ENCODE measurements around the gene KCNMB4. TPM values are rescaled to one million over a fixed set of nuclear protein-coding genes. Genes with fewer than 3 reads are reported as not detected.

Gene KCNMB4
- total RNA-seq = 1 to 10 TPM; 2.8 to 3.2 TPM

- Histone ChIP-seq H3K4me3 (peak within 1 kb of the TSS; percentile 73 to 86), H3K36me3 (no peaks in the 10 kb centered on the region), H3K4me1 (peaks cover 0 to 9% of the 10 kb centered on the region in 2 donors), H3K9me3 (no peaks in the 10 kb centered on the region), H3K27ac (peak within 1 kb of the TSS; percentile 50 to 66), H3K27me3 (no peaks in the 10 kb centered on the region)
- DNase-seq (ENCODE audit: low spot score) = no peak
- no peak for TF ChIP-seq CTCF (IDR thresholded peaks at IDR 0.05)
Measured at GRCh38 chr12:70365648-70366518, at the start of gene KCNMB4. Gene KCNMB4 (plus strand): TSS chr12:70366290. CDS start chr12:70366735, 445 bp downstream.

GRCh38 chr12:70317781-70318180 lies 48.3 kb upstream of the KCNMB4 start:
- no peak overlapping the region for H3K4me3 ChIP-seq
- H3K27me3 ChIP-seq = no peaks in the 10 kb centered on the region
- no peak for TF ChIP-seq CTCF (IDR thresholded peaks at IDR 0.05)
- no peak overlapping the region for H3K27ac ChIP-seq
- no peaks in the 10 kb centered on the region for H3K4me1 ChIP-seq
- H3K36me3 ChIP-seq = peaks cover 7% of the 10 kb centered on the region
- H3K9me3 ChIP-seq = no peaks in the 10 kb centered on the region
- no peak for DNase-seq (ENCODE audit: low spot score)

GRCh38 chr12:70319605-70320004 lies 46.5 kb upstream of the KCNMB4 start:
- no peak for TF ChIP-seq CTCF (IDR thresholded peaks at IDR 0.05)
- Histone ChIP-seq H3K36me3 (peaks cover 7% of the 10 kb centered on the region), H3K27me3 (no peaks in the 10 kb centered on the region), H3K27ac (no peak overlapping the region), H3K4me1 (no peaks in the 10 kb centered on the region), H3K4me3 (no peak overlapping the region), H3K9me3 (no peaks in the 10 kb centered on the region)
- no peak for DNase-seq (ENCODE audit: low spot score)

GRCh38 chr12:70321191-70321590 lies 44.9 kb upstream of the KCNMB4 start:
- Histone ChIP-seq H3K4me3 (no peak overlapping the region), H3K36me3 (peaks cover 7% of the 10 kb centered on the region), H3K27ac (no peak overlapping the region), H3K27me3 (no peaks in the 10 kb centered on the region), H3K9me3 (no peaks in the 10 kb centered on the region), H3K4me1 (no peaks in the 10 kb centered on the region)
- DNase-seq (ENCODE audit: low spot score) = no peak
- no peak for TF ChIP-seq CTCF (IDR thresholded peaks at IDR 0.05)

GRCh38 chr12:70327541-70327940 lies 38.5 kb upstream of the KCNMB4 start:
- Histone ChIP-seq H3K9me3 (no peaks in the 10 kb centered on the region), H3K36me3 (peaks cover 2% of the 10 kb centered on the region), H3K4me3 (no peak overlapping the region), H3K27ac (no peak overlapping the region), H3K27me3 (no peaks in the 10 kb centered on the region), H3K4me1 (no peaks in the 10 kb centered on the region)
- DNase-seq (ENCODE audit: low spot score) = no peak
- TF ChIP-seq CTCF (IDR thresholded peaks at IDR 0.05) = no peak

All from right atrium auricular region (tissue), 2 donors.